K562 (cell line): ENCODE data around the gene ARHGEF6. TPM values are rescaled to one million over a fixed set of nuclear protein-coding genes. Genes with fewer than 3 reads are reported as not detected.

Experiments used
- BDP1 ChIP-seq: IDR thresholded peaks from 3 replicates; pipeline ENCODE4 v1.6.1; 2011; ENCODE audit not compliant: insufficient read length, insufficient read depth
- CSDE1 ChIP-seq, 2 experiments: fragments of 450-650 bp; IDR thresholded peaks; 2 replicates each; pipeline ENCODE4 v1.6.1; 2016; ENCODE audit warnings: mild to moderate bottlenecking in 1 of 2
- CTCF ChIP-seq, 3 experiments: IDR thresholded peaks in 2 of 3; conservative IDR thresholded peaks in 1 of 3; 2 replicates each; pipeline ENCODE4 v1.5.1; 2011 to 2012; ENCODE audit warnings: low read length in 3 of 3, mild to moderate bottlenecking in 3 of 3, control low read depth in 2 of 3, improper control_type of control experiment in 1 of 3, inconsistent platforms in 1 of 3, low read depth in 1 of 3, mixed read lengths in 1 of 3, moderate library complexity in 1 of 3; ENCODE audit not compliant: insufficient read depth in 2 of 3
- HIVEP1 ChIP-seq: fragments of 250-450 bp; sonication (Bioruptor Pico); IDR thresholded peaks from 2 replicates; pipeline ENCODE4 v1.4.0; 2020; ENCODE audit warnings: mild to moderate bottlenecking
- KAT8 ChIP-seq: fragments of 450-650 bp; IDR thresholded peaks from 2 replicates; pipeline ENCODE4 v1.6.1; 2016; ENCODE audit warnings: low read depth, mild to moderate bottlenecking
- MAFK ChIP-seq: IDR thresholded peaks from 2 replicates; pipeline ENCODE4 v1.6.1; 2011; ENCODE audit warnings: low read length, improper control_type of control experiment
- MAZ ChIP-seq, 2 experiments: fragments of 450-650 bp in 1 of 2; sonication (generic) in 1 of 2; formaldehyde crosslinking; IDR thresholded peaks in 1 of 2; conservative IDR thresholded peaks in 1 of 2; 2 replicates each; pipeline versions ENCODE4 v1.4.0 to v1.5.0; 2020; ENCODE audit warnings: mild to moderate bottlenecking in 1 of 2, missing genetic modification reagents in 1 of 2
- MED1 ChIP-seq: sonication (generic); formaldehyde crosslinking; IDR thresholded peaks from 2 replicates; pipeline ENCODE4 v1.8.1; 2023; ENCODE audit warnings: missing genetic modification reagents, borderline replicate concordance
- MTA1 ChIP-seq: fragments of 450-650 bp; IDR thresholded peaks from 2 replicates; pipeline ENCODE4 v1.6.1; 2017; ENCODE audit warnings: borderline replicate concordance
- MTF1 ChIP-seq: fragments of 250-450 bp; sonication (Bioruptor Pico); IDR thresholded peaks from 2 replicates; pipeline ENCODE4 v1.9.0; 2021; ENCODE audit warnings: moderate library complexity, mild to moderate bottlenecking, inconsistent platforms, borderline replicate concordance
- NFRKB ChIP-seq: fragments of 450-650 bp; IDR thresholded peaks from 2 replicates; pipeline ENCODE4 v1.6.1; 2016; ENCODE audit warnings: low read depth
- POU5F1 ChIP-seq: fragments of 150-350 bp; IDR thresholded peaks from 2 replicates; pipeline ENCODE4 v1.6.1; 2014; ENCODE audit warnings: borderline replicate concordance, low read length, low read depth, mild to moderate bottlenecking; ENCODE audit not compliant: partially characterized antibody
- PREB ChIP-seq: sonication (generic); formaldehyde crosslinking; IDR thresholded peaks from 2 replicates; pipeline ENCODE4 v1.8.1; 2023; ENCODE audit warnings: mild to moderate bottlenecking, missing genetic modification reagents
- PTBP1 ChIP-seq: fragments of 200-400 bp; formaldehyde crosslinking; IDR thresholded peaks from 2 replicates; pipeline ENCODE4 v1.6.1; 2017; ENCODE audit warnings: low read depth, low read length
- PYGO2 ChIP-seq: fragments of 450-650 bp; IDR thresholded peaks from 2 replicates; pipeline ENCODE4 v1.6.1; 2016; ENCODE audit warnings: mild to moderate bottlenecking, missing genetic modification characterization, moderate library complexity, missing compliant biosample characterization
- RAD51 ChIP-seq: fragments of 450-650 bp; IDR thresholded peaks from 2 replicates; pipeline ENCODE4 v1.7.1; 2016; ENCODE audit warnings: low read depth, mild to moderate bottlenecking, borderline replicate concordance
- RBM17 ChIP-seq: fragments of 200-400 bp; formaldehyde crosslinking; IDR thresholded peaks from 2 replicates; pipeline ENCODE4 v1.6.1; 2017; ENCODE audit warnings: low read depth, mild to moderate bottlenecking, low read length, borderline replicate concordance
- RBM22 ChIP-seq: fragments of 200-400 bp; formaldehyde crosslinking; IDR thresholded peaks from 2 replicates; pipeline ENCODE4 v1.6.1; 2018; ENCODE audit warnings: low read length, low read depth; ENCODE audit not compliant: poor library complexity, severe bottlenecking
- SMAD1 ChIP-seq: fragments of 150-350 bp; IDR thresholded peaks from 2 replicates; pipeline ENCODE4 v1.6.1; 2014; ENCODE audit warnings: low read length, low read depth; ENCODE audit not compliant: partially characterized antibody
- TRIM28 ChIP-seq: fragments of 450-650 bp; IDR thresholded peaks from 2 replicates; pipeline ENCODE4 v1.6.1; 2017
- ZBTB2 ChIP-seq: fragments of 450-650 bp; IDR thresholded peaks from 2 replicates; pipeline ENCODE4 v1.6.1; 2016; ENCODE audit warnings: antibody characterized with exemption
- ZC3H11A ChIP-seq: IDR thresholded peaks from 2 replicates; pipeline ENCODE4 v1.6.1; 2012; ENCODE audit warnings: low read depth, low read length, improper control_type of control experiment
- ZFX ChIP-seq: sonication (generic); formaldehyde crosslinking; IDR thresholded peaks from 2 replicates; pipeline ENCODE4 v1.8.0; 2022; ENCODE audit warnings: mild to moderate bottlenecking, missing genetic modification reagents, moderate library complexity
- ZNF12 ChIP-seq: sonication (generic); formaldehyde crosslinking; IDR thresholded peaks from 2 replicates; pipeline ENCODE4 v1.4.0; 2020; ENCODE audit warnings: mild to moderate bottlenecking, missing genetic modification reagents
- ZNF175 ChIP-seq: fragments of 200-800 bp; sonication (Bioruptor generic); IDR thresholded peaks from 2 replicates; pipeline ENCODE4 v1.6.1; 2016; ENCODE audit warnings: low read depth, mild to moderate bottlenecking, missing genetic modification characterization, missing compliant biosample characterization
- ZNF239 ChIP-seq: fragments of 250-450 bp; sonication (Bioruptor Pico); IDR thresholded peaks from 2 replicates; pipeline ENCODE4 v1.4.0; 2020; ENCODE audit warnings: mild to moderate bottlenecking
- ZNF274 ChIP-seq: IDR thresholded peaks from 2 replicates; pipeline ENCODE4 v1.6.1; 2011; ENCODE audit warnings: low read depth, mild to moderate bottlenecking, low read length, moderate library complexity, borderline replicate concordance
- ZNF354B ChIP-seq: fragments of 250-450 bp; sonication (Bioruptor Pico); IDR thresholded peaks from 2 replicates; pipeline ENCODE4 v1.4.0; 2020
- ZNF551 ChIP-seq: fragments of 250-450 bp; sonication (Bioruptor Pico); IDR thresholded peaks from 2 replicates; pipeline ENCODE4 v1.5.0; 2021; ENCODE audit warnings: mild to moderate bottlenecking, moderate library complexity
- polyA plus RNA-seq, 8 experiments: library from polyadenylated mRNA; depleted of rRNA in 4 of 8; stranded (reverse) in 5 of 8; unstranded in 3 of 8; fragments of >200 nt; fragmentation: Nextera tagmentation in 2 of 8; fragmentation: Illumina TruSeq in 1 of 8; extraction: Ambion mirVana in 2 of 8; extraction: Trizol in 1 of 8; gene quantifications; 2 replicates each; pipeline versions ENCODE4 v1.2.1 to v1.2.3, GENCODE V29; 2011 to 2014; ENCODE audit warnings: inconsistent platforms in 1 of 8, missing spikeins in 1 of 8
- total RNA-seq, 7 experiments: library from RNA; depleted of rRNA in 6 of 7; stranded (reverse); fragments of >200 nt in 6 of 7; fragmentation: Illumina TruSeq in 2 of 7; extraction: Trizol in 2 of 7; gene quantifications; 2 replicates each; pipeline versions ENCODE4 v1.2.1 to v1.2.3, GENCODE V29; 2011 to 2021; ENCODE audit warnings: low replicate concordance in 1 of 7

The ARHGEF6 gene
- total and polyA plus RNA-seq, 9 of the 15 experiments (the other 6 are each of a cell fraction or from before 2014, with no cell fraction given) = 2.9 to 22.1 (median 13.3) TPM

- no peak for TF ChIP-seq PREB (CRISPR knock-in tag)
- no peak for TF ChIP-seq SMAD1
- TF ChIP-seq ZFX (CRISPR knock-in tag) = no peak
- no peak for TF ChIP-seq ZC3H11A
- TF ChIP-seq MAFK = no peak
- no peak for TF ChIP-seq ZNF354B (CRISPR knock-in tag)
- no peak for TF ChIP-seq ZNF551 (CRISPR knock-in tag)
- no peak for TF ChIP-seq NFRKB
- TF ChIP-seq CSDE1 (IDR thresholded peaks at IDR 0.05) = no peak
- TF ChIP-seq ZBTB2 = no peak
- no peak for TF ChIP-seq PTBP1
- no peak for TF ChIP-seq TRIM28
- TF ChIP-seq ZNF12 (CRISPR knock-in tag) = no peak
- TF ChIP-seq ZNF274 = no peak
- no peak for TF ChIP-seq MAZ (CRISPR knock-in tag; conservative IDR thresholded peaks at IDR 0.05 in 1 of 2, IDR thresholded peaks at IDR 0.05 in 1 of 2)
- no peak for TF ChIP-seq BDP1
- TF ChIP-seq MED1 (CRISPR knock-in tag) = no peak
- TF ChIP-seq MTF1 = no peak
- TF ChIP-seq ZNF239 (CRISPR knock-in tag) = no peak; the same call in 1 of the 2 replicates
- no peak for TF ChIP-seq RBM22
- no peak for TF ChIP-seq RAD51
- no peak for TF ChIP-seq CTCF (IDR thresholded peaks at IDR 0.05 in 2 of 3, conservative IDR thresholded peaks at IDR 0.05 in 1 of 3; ENCODE audit: insufficient read depth in 2 of 3, low read depth in 1 of 3, low read length in 3 of 3)
- TF ChIP-seq HIVEP1 (CRISPR knock-in tag) = no peak
- TF ChIP-seq RBM17 = no peak
- no peak for TF ChIP-seq PYGO2 (tag)
- TF ChIP-seq ZNF175 = 0 out of 2 replicates have a peak, but pooled peaks have one; percentile 29
- no peak for TF ChIP-seq MTA1
- TF ChIP-seq KAT8 = no peak
- TF ChIP-seq POU5F1 = no peak
Measured at GRCh38 chrX:136779346-136779781, 1.4 kb downstream of the ARHGEF6 start (continued).
